ENCODE measurements around the gene CACNA1G. TPM values are rescaled to one million over a fixed set of nuclear protein-coding genes. Genes with fewer than 3 reads are reported as not detected.

CACNA1G gene
- total RNA-seq, 2 experiments from 2014 or later = 0.13 TPM; not detected in 1

DNA sequence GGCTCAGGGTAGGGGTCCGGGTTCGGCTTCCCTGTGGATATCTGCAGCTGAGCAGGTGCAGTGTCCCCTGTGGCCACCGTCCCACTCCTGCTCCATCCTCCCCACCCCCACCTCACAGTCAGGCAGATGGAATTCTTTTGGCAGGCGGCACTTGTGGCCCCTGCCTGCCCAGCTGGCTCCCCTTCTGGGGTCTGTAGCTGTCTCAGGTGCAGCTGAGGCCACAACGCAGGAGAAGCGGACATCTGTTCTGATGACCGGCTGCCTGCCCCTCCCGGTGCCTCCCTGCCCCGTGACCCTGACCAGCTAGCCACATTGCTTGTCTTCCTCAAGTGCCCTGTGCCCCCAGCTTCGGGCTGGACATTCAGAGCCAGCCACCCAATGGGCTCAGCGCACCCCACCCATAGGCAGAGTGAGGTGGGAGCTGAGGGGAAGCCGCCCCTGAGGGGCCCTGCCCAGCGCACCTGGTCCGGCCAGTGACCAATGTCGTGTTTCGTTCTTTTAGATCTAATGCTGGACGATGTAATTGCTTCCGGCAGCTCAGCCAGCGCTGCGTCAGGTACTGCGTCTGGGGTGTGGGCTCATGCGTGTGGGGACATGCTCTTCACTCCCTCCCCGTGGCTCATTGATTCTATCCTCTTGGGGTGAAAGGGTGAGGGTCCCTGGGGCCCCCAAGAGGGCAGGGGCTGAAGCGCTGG, 49.0 kb downstream of the CACNA1G start:
- Mint-ChIP-seq H3K4me3 (no peak overlapping the region), H3K9me3 (no peaks in the 10 kb centered on the region), H3K36me3 (ENCODE audit: low read depth) (no peaks in the 10 kb centered on the region), H3K27ac (no peak overlapping the region), H3K4me1 (ENCODE audit: low read depth) (peaks cover 7% of the 10 kb centered on the region), H3K27me3 (peaks cover 4% of the 10 kb centered on the region)
- TF ChIP-seq, protein P1, sequence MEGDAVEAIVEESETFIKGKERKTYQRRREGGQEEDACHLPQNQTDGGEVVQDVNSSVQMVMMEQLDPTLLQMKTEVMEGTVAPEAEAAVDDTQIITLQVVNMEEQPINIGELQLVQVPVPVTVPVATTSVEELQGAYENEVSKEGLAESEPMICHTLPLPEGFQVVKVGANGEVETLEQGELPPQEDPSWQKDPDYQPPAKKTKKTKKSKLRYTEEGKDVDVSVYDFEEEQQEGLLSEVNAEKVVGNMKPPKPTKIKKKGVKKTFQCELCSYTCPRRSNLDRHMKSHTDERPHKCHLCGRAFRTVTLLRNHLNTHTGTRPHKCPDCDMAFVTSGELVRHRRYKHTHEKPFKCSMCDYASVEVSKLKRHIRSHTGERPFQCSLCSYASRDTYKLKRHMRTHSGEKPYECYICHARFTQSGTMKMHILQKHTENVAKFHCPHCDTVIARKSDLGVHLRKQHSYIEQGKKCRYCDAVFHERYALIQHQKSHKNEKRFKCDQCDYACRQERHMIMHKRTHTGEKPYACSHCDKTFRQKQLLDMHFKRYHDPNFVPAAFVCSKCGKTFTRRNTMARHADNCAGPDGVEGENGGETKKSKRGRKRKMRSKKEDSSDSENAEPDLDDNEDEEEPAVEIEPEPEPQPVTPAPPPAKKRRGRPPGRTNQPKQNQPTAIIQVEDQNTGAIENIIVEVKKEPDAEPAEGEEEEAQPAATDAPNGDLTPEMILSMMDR (IDR thresholded peaks at IDR 0.05) = no peak
- DNase-seq = no peak
- ChIA-PET CTCF (interaction anchor here (0.9 kb wide), 1 partner anchor 66 kb away, joined by 4 read pairs; no protein-coding TSS in a partner anchor), POLR2A (interaction anchor here (1.0 kb wide), 1 partner anchor 17 kb away, joined by 3 read pairs; no protein-coding TSS in a partner anchor)
- ATAC-seq = no peak
- intact Hi-C loops (cut with micrococcal nuclease) = no loop called here

DNA sequence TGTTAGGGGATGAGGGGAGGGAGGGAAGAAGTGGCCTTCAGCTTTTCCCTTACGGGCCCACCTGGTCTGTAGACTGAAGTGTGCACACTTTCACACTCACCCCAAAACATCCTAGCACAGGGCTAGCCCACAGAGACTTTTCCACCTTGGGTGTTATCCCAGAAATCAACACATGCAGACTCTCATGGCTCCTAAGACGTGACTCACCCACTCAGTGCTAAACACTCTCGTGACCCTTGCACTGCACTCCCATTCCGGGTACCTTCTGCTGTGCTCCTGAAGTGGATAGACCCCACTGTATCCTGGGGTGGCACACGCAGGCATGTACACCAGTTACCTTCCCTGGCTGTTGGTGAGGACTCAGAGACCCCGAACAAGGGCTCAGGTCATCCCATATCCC, 51.1 kb downstream of the CACNA1G start:
- POLR2A ChIA-PET = interaction anchor here (0.9 kb wide), 1 partner anchor 185 kb away, joined by 3 read pairs; no protein-coding TSS in a partner anchor
- H3K36me3 Mint-ChIP-seq (ENCODE audit: low read depth) = no peaks in the 10 kb centered on the region
- no peaks in the 10 kb centered on the region for H3K9me3 Mint-ChIP-seq
- peaks cover 7% of the 10 kb centered on the region for H3K4me1 Mint-ChIP-seq (ENCODE audit: low read depth)
- intact Hi-C loops (cut with micrococcal nuclease) = no loop called here
- H3K27me3 Mint-ChIP-seq = peaks cover 4% of the 10 kb centered on the region
- TF ChIP-seq, protein P1 (IDR thresholded peaks at IDR 0.05) = no peak
- no peak overlapping the region for H3K27ac Mint-ChIP-seq
- ATAC-seq = no peak
- no peak for DNase-seq
- H3K4me3 Mint-ChIP-seq = no peak overlapping the region
- CTCF ChIA-PET = no interaction called here

DNA sequence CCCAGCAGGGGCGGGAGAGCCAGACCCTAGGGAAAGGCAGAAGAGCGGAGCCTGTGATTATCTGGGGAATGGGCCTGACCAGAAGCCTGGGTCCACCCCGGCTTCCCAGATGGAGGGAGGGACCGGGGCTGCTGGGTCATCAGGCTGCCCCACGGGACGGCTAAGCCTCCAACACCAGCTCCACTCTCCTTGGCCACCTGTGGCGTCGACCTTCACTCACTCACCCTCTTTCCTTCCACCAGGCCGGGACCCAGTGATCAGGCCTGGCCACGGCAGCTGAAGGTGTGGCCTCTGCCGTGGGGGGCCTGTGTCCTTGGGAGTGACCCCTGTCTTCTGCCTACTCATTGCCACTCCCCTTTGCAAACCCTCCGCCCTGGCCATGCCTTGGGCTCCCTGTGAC, 51.8 kb downstream of the CACNA1G start:
- ChIA-PET CTCF (no interaction called here), POLR2A (interaction anchor here (0.9 kb wide), 1 partner anchor 13 kb away, joined by 3 read pairs; no protein-coding TSS in a partner anchor)

DNA sequence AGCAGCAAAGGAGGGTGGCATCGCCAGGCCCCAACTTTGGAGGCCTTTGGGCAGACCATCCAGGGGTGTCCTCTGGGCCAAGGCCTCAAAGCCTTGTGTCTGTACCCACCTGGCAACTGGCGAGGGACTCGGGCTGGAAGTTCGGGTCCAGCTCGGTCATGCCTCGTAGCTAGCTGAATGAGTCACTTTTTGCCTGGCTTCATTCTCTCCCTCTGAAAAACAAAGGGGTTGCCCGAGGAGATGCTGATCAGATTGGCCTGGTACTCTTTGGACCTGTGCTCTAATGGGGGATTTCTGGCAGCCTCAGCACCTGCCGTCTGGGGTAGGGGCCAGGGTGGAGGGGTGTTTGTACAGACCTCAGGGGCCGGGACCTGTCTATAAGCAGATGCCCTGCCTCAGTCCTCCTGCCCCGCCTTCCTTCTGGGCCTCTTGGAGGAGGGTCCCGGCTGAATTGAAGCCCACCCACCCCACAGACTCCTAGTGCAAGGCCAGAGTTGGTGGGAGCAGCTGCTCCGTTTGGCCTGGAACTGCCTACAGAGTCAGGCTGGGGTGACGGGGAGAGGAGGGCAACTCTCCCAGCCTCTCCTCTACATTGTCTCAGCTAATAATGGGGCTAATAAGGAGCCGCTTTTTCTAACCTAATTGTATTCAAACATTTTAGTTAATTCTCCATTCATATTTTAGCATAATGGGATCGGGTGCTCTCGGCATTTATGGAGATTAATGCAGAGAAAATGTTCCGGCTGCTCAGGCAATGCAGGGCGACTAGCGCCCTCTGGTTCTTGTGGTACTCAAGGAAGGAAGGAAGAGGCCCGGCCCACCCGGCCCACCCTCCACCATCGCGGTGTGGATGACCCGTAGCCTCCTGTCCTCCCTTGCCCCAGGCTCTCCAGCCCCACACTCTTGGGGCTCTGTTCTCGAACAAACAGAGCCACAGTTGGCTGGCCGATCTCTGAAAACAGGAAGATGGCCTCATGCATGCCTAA, 52.8 kb downstream of the CACNA1G start:
- CTCF ChIA-PET = interaction anchor here (0.7 to 0.9 kb wide), 2 partner anchors 57 to 170 kb away, joined by 3 read pairs; no protein-coding TSS in a partner anchor
- DNase-seq (peak; percentile 23), ATAC-seq (no peak)
- peaks cover 1% of the 10 kb centered on the region for H3K27me3 Mint-ChIP-seq
- no peak overlapping the region for H3K4me3 Mint-ChIP-seq
- no peak overlapping the region for H3K27ac Mint-ChIP-seq
- intact Hi-C loops (cut with micrococcal nuclease) = no loop called here
- TF ChIP-seq, protein P1 (IDR thresholded peaks at IDR 0.05) = peak; percentile 23
- no peaks in the 10 kb centered on the region for H3K36me3 Mint-ChIP-seq (ENCODE audit: low read depth)
- H3K9me3 Mint-ChIP-seq = no peaks in the 10 kb centered on the region
- POLR2A ChIA-PET = interaction anchor here (0.9 kb wide), 1 partner anchor 14 kb away, joined by 3 read pairs; no protein-coding TSS in a partner anchor
- H3K4me1 Mint-ChIP-seq (ENCODE audit: low read depth) = peaks cover 7% of the 10 kb centered on the region

More for the DNA sequence above, 51.8 kb downstream of the CACNA1G start:
- Mint-ChIP-seq H3K4me3 (no peak overlapping the region), H3K4me1 (ENCODE audit: low read depth) (peaks cover 7% of the 10 kb centered on the region), H3K27me3 (peaks cover 1% of the 10 kb centered on the region), H3K9me3 (no peaks in the 10 kb centered on the region), H3K27ac (no peak overlapping the region), H3K36me3 (ENCODE audit: low read depth) (no peaks in the 10 kb centered on the region)
- ATAC-seq = no peak
- TF ChIP-seq, protein P1 (IDR thresholded peaks at IDR 0.05) = no peak
- intact Hi-C loops (cut with micrococcal nuclease) = no loop called here
- no peak for DNase-seq

Measured in activated CD8-positive, alpha-beta T cell treated with anti-CD3 and anti-CD28 coated beads for 36 hours (primary cell).